ENCODE data around the gene RIT2. TPM values are rescaled to one million over a fixed set of nuclear protein-coding genes. Genes with fewer than 3 reads are reported as not detected.
"Not testable (repeated sequence)": the region's sequence is repeated elsewhere in the genome, so short reads cannot be mapped to it uniquely, and the experiment has no call there.

Gene RIT2
- total RNA-seq, 1 donor, result not detected

DNA sequence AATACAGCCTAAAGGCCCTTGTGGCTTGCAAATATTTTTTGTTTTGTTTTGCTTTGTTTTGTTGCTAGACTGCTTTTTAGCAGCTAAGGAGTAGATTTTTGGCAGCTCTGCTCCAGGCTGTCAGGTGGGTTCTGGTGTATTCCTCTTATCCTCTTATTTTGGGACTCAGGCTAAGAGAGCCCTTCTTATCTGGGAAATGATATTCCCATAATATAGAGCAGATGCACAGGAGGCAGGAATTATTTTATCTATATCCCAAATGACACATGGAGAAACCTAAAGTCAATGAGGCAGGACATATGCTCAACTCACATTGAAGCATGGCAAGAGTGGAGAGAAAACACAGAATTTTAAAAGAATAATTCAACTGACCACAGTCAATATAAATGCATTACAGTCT lies 369.6 kb downstream of the RIT2 start:
- TF ChIP-seq, protein P1, sequence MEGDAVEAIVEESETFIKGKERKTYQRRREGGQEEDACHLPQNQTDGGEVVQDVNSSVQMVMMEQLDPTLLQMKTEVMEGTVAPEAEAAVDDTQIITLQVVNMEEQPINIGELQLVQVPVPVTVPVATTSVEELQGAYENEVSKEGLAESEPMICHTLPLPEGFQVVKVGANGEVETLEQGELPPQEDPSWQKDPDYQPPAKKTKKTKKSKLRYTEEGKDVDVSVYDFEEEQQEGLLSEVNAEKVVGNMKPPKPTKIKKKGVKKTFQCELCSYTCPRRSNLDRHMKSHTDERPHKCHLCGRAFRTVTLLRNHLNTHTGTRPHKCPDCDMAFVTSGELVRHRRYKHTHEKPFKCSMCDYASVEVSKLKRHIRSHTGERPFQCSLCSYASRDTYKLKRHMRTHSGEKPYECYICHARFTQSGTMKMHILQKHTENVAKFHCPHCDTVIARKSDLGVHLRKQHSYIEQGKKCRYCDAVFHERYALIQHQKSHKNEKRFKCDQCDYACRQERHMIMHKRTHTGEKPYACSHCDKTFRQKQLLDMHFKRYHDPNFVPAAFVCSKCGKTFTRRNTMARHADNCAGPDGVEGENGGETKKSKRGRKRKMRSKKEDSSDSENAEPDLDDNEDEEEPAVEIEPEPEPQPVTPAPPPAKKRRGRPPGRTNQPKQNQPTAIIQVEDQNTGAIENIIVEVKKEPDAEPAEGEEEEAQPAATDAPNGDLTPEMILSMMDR (IDR thresholded peaks at IDR 0.05; ENCODE audit: insufficient read depth, low read length), result no peak
- no peak for DNase-seq (ENCODE audit: low read depth)
- H3K4me3 ChIP-seq (ENCODE audit: low read depth, low read length), result no peak overlapping the region

DNA sequence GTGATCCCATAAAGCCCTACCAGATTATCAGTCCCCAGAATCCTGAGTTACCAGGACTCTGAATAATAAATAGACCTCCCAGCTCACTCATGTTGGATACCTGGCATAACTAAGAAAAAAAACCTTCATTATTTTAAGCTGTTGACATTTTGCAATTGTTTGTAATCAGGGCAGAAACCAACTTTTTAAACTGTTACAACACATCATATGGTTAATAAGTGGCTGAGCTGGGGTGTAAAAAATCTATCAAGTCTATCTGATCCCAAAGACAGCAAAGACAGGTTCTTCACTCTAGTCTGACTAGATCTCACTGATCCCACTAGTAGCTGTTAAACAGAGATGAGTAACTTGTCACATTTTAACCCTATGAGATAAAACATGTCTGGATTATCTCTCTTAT lies 370.3 kb downstream of the RIT2 start:
- H3K4me3 ChIP-seq (ENCODE audit: low read depth, low read length), result no peak overlapping the region
- no peak for DNase-seq (ENCODE audit: low read depth)
- TF ChIP-seq, protein P1 (IDR thresholded peaks at IDR 0.05; ENCODE audit: insufficient read depth, low read length), result no peak

DNA sequence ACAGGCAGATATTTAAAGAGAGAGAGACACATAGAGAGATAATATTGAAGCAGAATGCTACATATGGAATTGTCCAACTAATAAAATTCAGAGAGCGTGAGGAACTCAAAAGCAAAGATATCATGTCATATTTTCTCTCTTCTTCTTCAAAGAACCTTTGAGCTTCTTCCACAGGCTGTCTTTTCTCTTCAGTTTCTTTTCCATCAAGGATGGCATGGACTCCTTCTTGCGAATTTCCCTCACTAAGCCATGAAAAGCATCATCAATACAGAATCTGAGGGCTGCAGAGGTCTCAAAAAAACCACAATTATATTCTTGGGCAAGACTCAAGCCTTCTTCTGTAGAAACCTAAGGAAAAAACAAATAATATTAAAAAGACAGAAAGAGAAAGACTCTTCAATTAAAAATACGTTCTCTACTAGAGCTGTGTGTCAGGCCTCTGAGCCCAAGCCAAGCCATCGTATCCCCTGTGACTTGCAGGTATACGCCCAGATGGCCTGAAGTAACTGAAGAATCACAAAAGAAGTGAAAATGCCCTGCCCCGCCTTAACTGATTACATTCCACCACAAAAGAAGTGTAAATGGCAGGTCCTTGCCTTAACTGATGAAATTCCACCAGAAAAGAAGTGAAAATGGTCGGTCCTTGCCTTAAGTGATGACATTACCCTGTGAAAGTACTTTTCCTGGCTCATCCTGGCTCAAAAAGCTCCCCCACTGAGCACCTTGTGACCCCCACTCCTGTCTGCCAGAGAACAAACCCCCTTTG lies 371.9 kb downstream of the RIT2 start:
- no peak for DNase-seq (ENCODE audit: low read depth)
- H3K4me3 ChIP-seq (ENCODE audit: low read depth, low read length), result no peak overlapping the region
- TF ChIP-seq, protein P1 (IDR thresholded peaks at IDR 0.05; ENCODE audit: insufficient read depth, low read length), result no peak

DNA sequence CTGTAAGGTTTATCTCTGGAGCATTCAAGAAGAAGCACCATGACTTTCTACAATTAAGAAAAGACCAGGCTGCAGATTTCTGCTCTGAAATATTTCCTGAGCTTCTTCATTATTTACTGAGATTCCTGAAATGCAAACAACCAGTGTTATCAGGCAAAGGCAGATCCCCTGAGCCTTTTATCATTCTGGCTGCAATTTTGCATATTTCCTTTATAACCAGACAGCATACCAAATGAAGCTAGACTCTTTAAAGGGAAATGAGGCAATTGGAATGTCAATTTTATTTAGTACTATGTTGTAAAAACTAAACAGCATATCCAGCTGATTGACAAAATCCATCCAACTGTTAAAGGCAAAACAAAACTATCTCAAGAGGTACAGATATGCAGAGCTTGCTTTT lies 372.5 kb downstream of the RIT2 start:
- no peak overlapping the region for H3K4me3 ChIP-seq (ENCODE audit: low read depth, low read length)
- TF ChIP-seq, protein P1 (IDR thresholded peaks at IDR 0.05; ENCODE audit: insufficient read depth, low read length), result no peak
- no peak for DNase-seq (ENCODE audit: low read depth)

DNA sequence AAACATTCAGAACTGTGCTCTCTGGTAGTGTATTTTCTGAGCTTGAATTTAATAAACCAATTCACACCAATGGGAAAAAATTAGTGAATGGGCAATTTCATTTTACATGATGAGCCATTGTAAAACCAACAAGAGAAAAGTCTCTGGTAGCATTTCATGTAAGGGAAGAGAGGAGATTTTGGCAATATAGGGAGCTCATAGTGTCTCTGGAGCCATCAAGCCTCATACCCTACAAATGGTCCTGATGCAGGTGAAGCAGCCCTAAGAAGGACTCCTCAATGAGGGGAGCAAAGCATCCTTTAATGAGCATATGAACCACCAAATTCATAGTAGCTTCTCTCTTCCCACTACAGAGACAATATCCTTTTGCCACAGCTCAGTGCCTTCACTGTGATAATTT lies 373.0 kb downstream of the RIT2 start:
- H3K4me3 ChIP-seq (ENCODE audit: low read depth, low read length), result no peak overlapping the region
- DNase-seq (ENCODE audit: low read depth), result no peak
- TF ChIP-seq, protein P1 (IDR thresholded peaks at IDR 0.05; ENCODE audit: insufficient read depth, low read length), result no peak

DNA sequence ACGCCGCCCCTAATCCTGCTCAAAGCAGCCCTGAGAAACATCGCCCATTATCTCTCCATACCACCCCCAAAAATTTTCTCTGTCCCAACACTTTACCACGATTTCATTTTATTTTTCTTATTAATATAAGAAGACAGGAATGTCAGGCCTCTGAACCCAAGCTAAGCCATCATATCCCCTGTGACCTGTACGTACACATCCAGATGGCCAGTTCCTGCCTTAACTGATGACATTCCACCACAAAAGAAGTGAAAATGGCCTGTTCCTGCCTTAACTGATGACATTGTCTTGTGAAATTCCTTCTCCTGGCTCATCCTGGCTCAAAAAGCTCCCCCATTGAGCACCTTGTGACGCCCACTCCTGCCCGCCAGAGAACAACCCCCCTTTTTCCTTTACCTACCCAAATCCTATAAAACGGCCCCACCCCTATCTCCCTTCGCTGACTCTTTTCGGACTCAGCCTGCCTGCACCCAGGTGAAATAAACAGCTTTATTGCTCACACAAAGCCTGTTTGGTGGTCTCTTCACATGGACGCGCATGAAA lies 373.6 kb downstream of the RIT2 start:
- not testable (repeated sequence) for H3K4me3 ChIP-seq (ENCODE audit: low read depth, low read length); DNase-seq (ENCODE audit: low read depth)

DNA sequence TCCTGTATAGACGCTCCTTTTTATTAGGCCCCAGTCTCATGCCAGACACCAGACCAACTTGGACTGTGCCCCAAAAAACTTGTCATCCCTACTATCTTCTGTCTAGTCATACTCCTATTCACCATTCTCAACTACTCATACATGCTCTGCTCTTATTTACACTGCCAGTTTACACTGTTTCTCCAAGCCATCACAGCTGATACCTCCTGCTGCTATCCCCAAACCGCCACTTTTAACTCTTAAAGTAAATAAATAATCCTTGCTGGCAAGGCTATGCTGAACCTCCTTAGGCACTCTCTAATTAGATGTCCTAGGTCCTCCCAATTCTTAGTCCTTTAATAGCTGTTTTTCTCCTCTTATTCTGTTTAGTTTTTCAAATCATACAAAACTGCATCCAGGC lies 374.2 kb downstream of the RIT2 start:
- H3K4me3 ChIP-seq (ENCODE audit: low read depth, low read length); DNase-seq (ENCODE audit: low read depth): not testable (repeated sequence)

DNA sequence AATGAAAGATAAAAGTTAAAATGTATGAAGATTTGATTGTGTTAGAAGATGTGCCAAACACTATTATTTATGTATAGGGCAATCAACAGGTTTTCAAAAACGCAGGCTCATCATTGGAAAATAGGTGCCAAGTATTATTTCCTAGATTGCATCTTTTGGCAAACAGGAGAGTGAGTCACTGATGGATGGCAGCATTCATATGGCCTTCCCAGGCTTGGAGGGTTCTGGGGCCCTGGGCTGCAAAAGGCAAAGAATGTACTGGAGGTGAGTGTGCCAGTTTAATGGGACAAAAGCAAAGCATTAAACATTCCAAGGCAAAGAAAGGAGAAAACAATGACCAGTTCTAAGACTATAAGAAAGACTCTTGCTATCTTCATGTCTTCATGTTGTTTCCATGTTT lies 379.4 kb downstream of the RIT2 start:
- no peak for DNase-seq (ENCODE audit: low read depth)
- no peak overlapping the region for H3K4me3 ChIP-seq (ENCODE audit: low read depth, low read length)
- TF ChIP-seq, protein P1 (IDR thresholded peaks at IDR 0.05; ENCODE audit: insufficient read depth, low read length), result no peak
